ENCODE measurements around the gene PITRM1. TPM values are rescaled to one million over a fixed set of nuclear protein-coding genes. Genes with fewer than 3 reads are reported as not detected.

PITRM1 gene
- total RNA-seq, 1 experiment from 2014 or later = 83.5 TPM

DNA sequence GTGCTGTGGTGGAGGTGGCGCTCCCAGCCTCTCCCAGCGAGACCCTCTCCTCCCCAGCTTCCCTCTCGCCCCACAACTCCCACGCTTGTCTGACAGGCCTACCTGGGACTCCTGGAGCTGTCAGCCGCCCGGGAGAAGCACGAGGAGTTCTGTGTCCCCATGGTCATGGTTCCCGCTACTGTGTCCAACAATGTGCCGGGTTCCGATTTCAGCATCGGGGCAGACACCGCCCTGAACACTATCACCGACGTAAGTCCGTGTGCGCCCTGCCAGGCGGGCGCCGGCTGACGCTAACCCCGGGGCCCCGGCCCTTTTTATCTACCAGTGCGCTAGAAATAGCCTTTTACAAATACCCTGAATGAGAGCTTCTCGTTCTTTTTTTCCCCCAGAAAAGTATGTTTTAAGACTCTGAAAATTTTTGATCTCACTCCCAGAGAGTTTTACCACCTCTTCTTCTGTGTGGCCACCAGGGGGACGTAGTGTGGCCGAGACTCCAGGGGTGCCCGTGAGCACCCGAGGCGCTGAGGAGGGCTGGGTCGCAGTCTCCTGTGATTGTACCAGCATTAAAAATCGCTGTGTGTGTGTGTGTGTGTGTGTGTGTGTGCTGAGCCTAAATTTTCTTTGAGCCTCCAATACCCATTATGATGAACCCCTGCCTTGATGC lies 52.7 kb downstream of the PITRM1 start:
- POLR2A ChIA-PET (ENCODE audit: low non-redundant PET) = no interaction called here
- intact Hi-C loops (cut with micrococcal nuclease; ENCODE audit: unreplicated experiment) = no loop called here

DNA sequence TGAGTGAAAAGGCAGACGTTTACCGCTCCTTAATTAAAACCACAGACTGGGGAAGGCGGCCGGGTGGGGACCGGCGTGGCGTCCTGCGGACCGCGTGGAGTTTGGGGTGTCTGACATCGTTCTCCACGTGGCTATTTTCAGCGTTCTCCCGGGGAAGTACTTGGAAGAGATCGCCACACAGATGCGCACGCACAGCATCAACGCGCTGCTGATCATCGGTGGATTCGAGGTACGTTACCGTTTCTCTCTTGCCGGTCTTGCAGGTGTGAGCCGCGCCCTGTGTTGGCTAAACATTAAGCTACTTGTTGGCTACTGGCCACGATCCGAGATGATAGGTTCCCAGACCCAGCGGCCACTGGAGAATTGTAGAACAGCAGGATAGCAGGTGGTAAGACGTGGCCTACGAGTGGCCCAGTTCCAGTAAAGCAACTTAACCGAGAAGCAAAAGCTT lies 53.9 kb downstream of the PITRM1 start:
- H3K27ac ChIP-seq (ENCODE audit: low read depth, low read length, poor library complexity, severe bottlenecking) = no peak overlapping the region
- DNase-seq (ENCODE audit: low spot score) = no peak
- no peaks in the 10 kb centered on the region for H3K4me1 ChIP-seq (ENCODE audit: insufficient read depth, low read length, poor library complexity, severe bottlenecking)
- BruUV-seq (replicated peaks) = no TSS peak
- H3K27me3 ChIP-seq (replicated peaks; ENCODE audit: insufficient read depth, low read depth, low read length, poor library complexity) = no peaks in the 10 kb centered on the region
- no peaks in the 10 kb centered on the region for H3K9me3 ChIP-seq (ENCODE audit: low read depth, low read length, poor library complexity, severe bottlenecking)
- CTCF ChIA-PET = no interaction called here
- POLR2A ChIA-PET (ENCODE audit: low non-redundant PET) = no interaction called here
- peaks cover 69% of the 10 kb centered on the region for H3K36me3 ChIP-seq (ENCODE audit: insufficient read depth, low read length, poor library complexity, severe bottlenecking)
- no peak overlapping the region for H3K4me3 ChIP-seq (ENCODE audit: low read depth, low read length, poor library complexity, severe bottlenecking)
- intact Hi-C loops (cut with micrococcal nuclease; ENCODE audit: unreplicated experiment) = no loop called here
- no peak for TF ChIP-seq EZH2 (IDR thresholded peaks at IDR 0.05; ENCODE audit: borderline replicate concordance, low read depth, low read length, poor library complexity, severe bottlenecking)
- TF ChIP-seq CTCF (conservative IDR thresholded peaks at IDR 0.05; ENCODE audit: low read depth, low read length) = no peak

More for the DNA sequence above, 52.7 kb downstream of the PITRM1 start:
- no peak overlapping the region for H3K4me3 ChIP-seq (ENCODE audit: low read depth, low read length, poor library complexity, severe bottlenecking)
- DNase-seq (ENCODE audit: low spot score) = peak; percentile 52
- TF ChIP-seq EZH2 (IDR thresholded peaks at IDR 0.05; ENCODE audit: borderline replicate concordance, low read depth, low read length, poor library complexity, severe bottlenecking) = no peak
- TF ChIP-seq CTCF (conservative IDR thresholded peaks at IDR 0.05; ENCODE audit: low read depth, low read length) = peak; percentile 58
- H3K36me3 ChIP-seq (ENCODE audit: insufficient read depth, low read length, poor library complexity, severe bottlenecking) = peaks cover 73% of the 10 kb centered on the region
- BruUV-seq (replicated peaks) = no TSS peak
- CTCF ChIA-PET = no interaction called here
- no peak overlapping the region for H3K27ac ChIP-seq (ENCODE audit: low read depth, low read length, poor library complexity, severe bottlenecking)
- H3K4me1 ChIP-seq (ENCODE audit: insufficient read depth, low read length, poor library complexity, severe bottlenecking) = no peaks in the 10 kb centered on the region
- H3K27me3 ChIP-seq (replicated peaks; ENCODE audit: insufficient read depth, low read depth, low read length, poor library complexity) = no peaks in the 10 kb centered on the region
- no peaks in the 10 kb centered on the region for H3K9me3 ChIP-seq (ENCODE audit: low read depth, low read length, poor library complexity, severe bottlenecking)

- POLR2A ChIA-PET (ENCODE audit: low non-redundant PET) = no interaction called here
- no TSS peak for BruUV-seq (replicated peaks)
- Histone ChIP-seq H3K4me3 (ENCODE audit: low read depth, low read length, poor library complexity, severe bottlenecking) (no peak overlapping the region), H3K27me3 (replicated peaks; ENCODE audit: insufficient read depth, low read depth, low read length, poor library complexity) (no peaks in the 10 kb centered on the region), H3K27ac (ENCODE audit: low read depth, low read length, poor library complexity, severe bottlenecking) (no peak overlapping the region), H3K36me3 (ENCODE audit: insufficient read depth, low read length, poor library complexity, severe bottlenecking) (peaks cover 75% of the 10 kb centered on the region), H3K4me1 (ENCODE audit: insufficient read depth, low read length, poor library complexity, severe bottlenecking) (no peaks in the 10 kb centered on the region), H3K9me3 (ENCODE audit: low read depth, low read length, poor library complexity, severe bottlenecking) (no peaks in the 10 kb centered on the region)
- CTCF ChIA-PET = no interaction called here
- no peak for TF ChIP-seq CTCF (conservative IDR thresholded peaks at IDR 0.05; ENCODE audit: low read depth, low read length)
- TF ChIP-seq EZH2 (IDR thresholded peaks at IDR 0.05; ENCODE audit: borderline replicate concordance, low read depth, low read length, poor library complexity, severe bottlenecking) = no peak
- DNase-seq (ENCODE audit: low spot score) = no peak
- intact Hi-C loops (cut with micrococcal nuclease; ENCODE audit: unreplicated experiment) = no loop called here
These were observed 55.1 kb downstream of the PITRM1 start for GRCh38 chr10:3117486-3117885.
